ENCODE results near the gene UFSP2. TPM values are rescaled to one million over a fixed set of nuclear protein-coding genes. Genes with fewer than 3 reads are reported as not detected.

UFSP2 gene
- polyA plus RNA-seq, 2 donors: 8.3 to 18.1 TPM

- WGBS, 2 donors: 87 to 92% methylated on average over 13 of the region's 13 CpGs
These were observed 74.1 kb downstream of the UFSP2 start for GRCh38 chr4:185351691-185352090.

More at GRCh38 chr4:185351691-185352090, 74.1 kb downstream of the UFSP2 start:
- H3K9me3 ChIP-seq (ENCODE audit: control insufficient read depth in 2 of 2, insufficient read depth in 1 of 2, low read depth in 1 of 2, low read length in 1 of 2): no peaks in the 10 kb centered on the region
- H3K27ac ChIP-seq (ENCODE audit: low read depth in 2 of 2, low read length in 1 of 2): no peak overlapping the region
- H3K4me3 ChIP-seq (ENCODE audit: low read depth in 1 of 2, low read length in 2 of 2): no peak overlapping the region
- no peaks in the 10 kb centered on the region for H3K4me1 ChIP-seq (ENCODE audit: control insufficient read depth in 2 of 2, insufficient read depth in 2 of 2, low read length in 1 of 2)
- peaks cover 0 to 6% of the 10 kb centered on the region in 2 donors for H3K36me3 ChIP-seq (ENCODE audit: control insufficient read depth in 2 of 2, insufficient read depth in 2 of 2, low read length in 1 of 2)
- H3K27me3 ChIP-seq (ENCODE audit: control insufficient read depth in 1 of 2, insufficient read depth in 2 of 2, low read length in 2 of 2): no peaks in the 10 kb centered on the region

Other genes with a start within 250 kb of the UFSP2 start
- gene CFAP97, start 222.0 kb downstream of the UFSP2 start, polyA plus RNA-seq: 1 to 10 TPM; 2.8 to 6.3 TPM
- 1 to 10 TPM; 3.5 to 4.4 TPM for gene SNX25, start 216.4 kb downstream of the UFSP2 start, polyA plus RNA-seq
- gene LRP2BP, start 30.0 kb downstream of the UFSP2 start, polyA plus RNA-seq: under 1 TPM; 0.18 to 0.31 TPM
- gene ANKRD37, start 29.1 kb downstream of the UFSP2 start, polyA plus RNA-seq: 100 to 1,000 TPM in 1 of 2 donors, 10 to 100 TPM in 1; 64.1 to 112 TPM
- gene CCDC110, start 45.8 kb upstream of the UFSP2 start, polyA plus RNA-seq: under 1 TPM; 0.39 to 0.46 TPM
- gene PDLIM3, start 109.5 kb upstream of the UFSP2 start, polyA plus RNA-seq: 10 to 100 TPM; 24.2 to 62.8 TPM

All from esophagus (tissue), 2 donors.